GM18868 (cell line): ENCODE results near the gene P2RY11.

Source experiments
- ATAC-seq: cut with Tn5 transposase; IDR thresholded peaks from one replicate; pipeline ENCODE4 v1.9.1; 2021; ENCODE audit warnings: mild to moderate bottlenecking, moderate library complexity; ENCODE audit not compliant: unreplicated experiment

P2RY11 gene

DNA sequence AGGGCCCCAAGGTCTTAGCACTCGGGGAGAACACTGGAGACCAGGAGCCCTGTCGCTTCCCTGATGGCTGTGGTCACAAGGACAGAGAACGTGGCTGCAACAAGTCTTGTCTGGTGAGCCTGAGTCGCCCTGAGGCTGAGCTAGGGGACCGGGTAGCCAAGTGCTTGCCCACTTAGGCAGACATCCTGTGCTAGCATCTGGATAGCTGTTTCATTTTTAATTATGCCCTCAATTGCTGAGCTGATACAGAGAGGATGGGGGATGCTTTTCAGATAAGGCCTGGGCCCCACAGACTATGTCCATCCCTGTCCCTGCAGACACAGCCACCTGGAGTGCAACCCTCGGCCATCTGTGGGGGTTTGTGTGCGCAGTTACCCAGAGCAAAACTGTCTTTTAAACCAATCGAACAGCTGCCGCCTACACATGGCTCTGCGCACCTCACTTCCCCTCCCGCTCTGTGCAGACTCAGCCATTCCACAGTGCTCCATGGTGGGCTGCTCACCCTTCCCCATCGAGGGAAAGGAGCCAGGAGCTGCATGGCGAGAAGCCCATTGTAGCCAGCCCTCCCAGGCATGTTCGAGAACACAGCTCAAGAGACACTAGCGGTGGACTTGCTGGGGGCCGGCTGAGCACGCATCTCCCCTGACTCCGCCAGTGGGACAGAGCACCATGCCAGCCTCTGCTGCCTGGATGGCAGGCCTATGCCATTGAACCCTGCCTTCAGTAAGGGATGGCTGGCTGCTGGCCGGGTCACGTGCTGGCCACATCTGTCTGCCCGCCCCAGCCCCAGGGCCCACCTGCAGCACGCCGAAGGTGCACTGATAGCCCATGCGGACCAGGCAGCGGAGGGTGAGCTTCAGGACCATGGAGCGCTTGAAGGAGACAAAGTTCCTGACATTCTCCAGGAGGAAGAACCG is 27.6 kb downstream of the P2RY11 start:
- no peak for ATAC-seq

DNA sequence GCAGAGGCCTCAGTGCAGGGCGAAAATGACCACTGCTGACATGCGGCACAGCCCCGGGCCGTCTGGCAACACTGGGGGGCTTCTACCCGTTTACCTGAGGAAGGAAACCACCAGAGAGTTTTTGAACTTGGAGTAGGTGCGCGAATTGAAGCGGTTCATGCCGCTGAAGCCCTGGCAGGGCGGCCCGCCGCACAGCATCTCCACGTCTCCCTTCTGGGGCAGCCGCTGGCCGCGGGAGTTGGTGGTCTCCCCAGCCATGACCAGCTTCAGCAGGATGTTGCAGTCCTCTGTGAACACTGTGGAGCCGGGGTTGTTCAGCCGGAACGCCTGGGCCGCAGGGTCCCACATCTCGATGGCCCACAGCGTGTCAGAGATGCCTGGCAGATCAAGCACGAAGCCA is 28.5 kb downstream of the P2RY11 start:
- no peak for ATAC-seq

GRCh38 chr19:10141479-10141878 is 30.0 kb downstream of the P2RY11 start:
- no peak for ATAC-seq

DNA sequence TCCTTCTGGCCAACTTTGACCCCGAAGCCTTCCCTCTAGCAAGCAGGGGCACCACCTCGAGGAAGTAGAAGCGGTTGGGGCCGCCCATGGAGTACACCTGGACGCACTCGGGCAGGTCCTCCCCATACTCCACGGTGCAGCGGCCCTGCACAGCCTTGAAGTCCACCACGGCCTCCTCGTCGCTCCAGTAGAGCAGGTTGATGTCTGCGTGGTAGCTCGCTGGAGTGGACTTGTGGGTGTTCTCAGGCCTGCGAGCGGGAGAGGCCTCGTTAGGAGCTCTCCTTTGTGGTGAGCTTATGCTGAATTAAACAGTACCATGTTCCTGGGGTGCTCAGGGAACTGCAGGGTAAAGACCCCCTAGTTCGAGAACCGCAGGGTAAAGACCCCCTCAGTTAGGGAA is 30.5 kb downstream of the P2RY11 start:
- ATAC-seq = no peak

DNA sequence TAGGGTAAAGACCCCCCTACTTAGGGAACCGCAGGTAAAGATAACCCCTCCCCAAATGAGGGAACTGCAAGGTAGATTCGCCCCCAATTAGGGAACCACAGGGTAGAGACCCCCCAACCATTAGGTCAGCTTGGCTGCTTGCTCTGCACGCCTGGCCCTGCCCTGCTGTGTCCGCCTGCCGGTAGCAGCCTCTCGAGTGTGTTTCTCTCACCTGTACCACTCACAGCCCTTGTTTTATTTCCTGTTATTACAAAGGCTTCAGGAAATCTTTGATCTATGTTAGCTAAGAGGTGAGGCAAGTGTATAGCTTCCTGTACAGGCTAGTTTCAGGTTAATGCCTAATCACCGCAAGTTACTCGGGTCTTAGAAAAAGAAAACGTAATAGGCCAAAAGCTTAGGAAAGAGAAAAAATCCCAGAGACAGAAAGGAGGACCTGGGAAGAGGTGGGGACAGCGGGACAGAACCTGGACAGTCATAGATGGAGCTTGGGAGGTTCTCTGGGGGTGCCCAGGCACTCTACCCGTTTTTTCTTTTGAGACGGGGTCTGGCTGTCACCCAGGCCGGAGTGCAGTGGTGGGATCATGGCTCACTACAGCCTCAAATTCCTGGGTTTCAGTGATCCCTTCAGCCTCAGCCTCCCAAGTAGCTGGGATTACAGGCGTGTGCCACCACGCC is 31.3 kb downstream of the P2RY11 start:
- ATAC-seq = no peak

DNA sequence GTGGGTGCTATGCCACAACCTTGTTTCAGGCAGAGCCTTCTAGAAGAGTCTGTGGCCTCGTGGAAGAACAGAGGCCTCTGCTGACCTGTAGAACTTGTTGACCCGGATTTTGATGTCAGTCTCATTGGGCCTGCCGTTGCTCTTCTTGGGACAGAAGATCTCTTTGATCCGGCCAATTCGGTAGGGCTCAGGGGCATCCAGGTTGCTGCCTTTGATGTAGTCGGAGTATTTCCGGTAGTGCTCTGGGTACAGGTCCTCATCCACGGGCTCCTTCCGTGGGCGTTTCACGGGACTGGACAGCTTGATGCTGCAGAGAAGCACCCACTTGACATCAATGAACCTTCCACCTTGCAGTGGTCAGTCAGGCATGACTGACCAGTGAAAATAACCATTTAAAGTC is 32.2 kb downstream of the P2RY11 start:
- no peak for ATAC-seq

- no peak for ATAC-seq
These were observed 32.9 kb downstream of the P2RY11 start for GRCh38 chr19:10144361-10144760.

GRCh38 chr19:10145031-10145430 is 33.5 kb downstream of the P2RY11 start:
- ATAC-seq = no peak

- ATAC-seq = no peak
These were observed 34.6 kb downstream of the P2RY11 start for GRCh38 chr19:10146142-10146541.

DNA sequence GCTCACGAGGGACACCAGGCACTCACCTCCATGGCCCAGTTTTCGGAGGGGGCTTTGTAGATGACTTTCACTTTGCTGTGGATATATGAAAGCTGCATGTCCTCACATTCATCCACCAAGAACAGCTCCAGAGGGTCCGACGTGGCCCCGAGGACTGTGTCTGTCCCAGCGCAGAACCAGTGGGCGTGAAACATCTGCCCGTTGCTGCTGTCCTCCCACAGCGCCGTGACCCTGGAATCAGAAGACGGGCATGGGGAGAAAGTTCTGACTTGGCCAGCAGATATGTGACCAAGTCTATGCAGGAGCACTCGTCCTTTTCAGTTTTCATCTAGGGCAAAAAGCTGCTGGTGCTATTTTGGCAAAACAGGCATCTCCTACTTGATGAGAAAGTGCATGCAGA is 37.9 kb downstream of the P2RY11 start:
- ATAC-seq = no peak

DNA sequence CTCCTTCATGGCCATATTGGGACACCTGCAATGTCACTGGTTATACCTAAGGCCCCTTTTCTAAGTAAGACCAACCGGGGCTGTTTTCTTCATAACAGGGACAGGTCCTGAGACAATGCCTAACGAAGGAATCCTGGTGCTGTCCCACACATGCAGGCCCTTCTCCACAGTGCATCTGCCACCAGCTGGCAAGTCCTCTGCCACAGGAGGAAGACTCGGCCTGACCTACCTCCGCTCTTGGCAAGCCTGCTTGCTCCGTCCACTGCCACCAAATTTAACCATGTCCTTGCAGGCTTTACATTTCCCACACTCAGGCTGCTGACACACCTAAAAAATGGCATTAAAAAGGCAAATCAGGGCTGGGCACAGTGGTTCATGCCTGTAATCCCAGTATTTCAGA is 40.0 kb downstream of the P2RY11 start:
- ATAC-seq = no peak

- no peak for ATAC-seq
These were observed 40.6 kb downstream of the P2RY11 start for GRCh38 chr19:10152100-10152499.

DNA sequence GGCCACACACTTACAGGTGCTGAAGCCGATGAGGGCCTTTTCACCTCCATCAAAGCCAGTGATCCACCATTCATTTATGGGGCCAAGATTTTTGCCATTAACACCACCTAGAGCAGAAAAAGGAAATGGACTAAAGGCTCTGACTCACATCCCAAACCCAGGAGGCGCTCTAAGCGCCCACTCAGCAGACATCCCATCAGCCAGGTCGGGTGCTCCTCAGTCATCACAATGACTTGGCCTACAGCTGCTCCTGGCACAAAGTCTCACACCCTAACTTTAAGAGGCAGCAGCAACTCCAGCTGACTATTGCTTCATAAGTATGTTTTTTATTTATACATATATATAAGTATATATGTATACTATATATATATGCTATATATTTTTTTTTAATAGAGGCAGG is 44.3 kb downstream of the P2RY11 start:
- ATAC-seq = no peak

DNA sequence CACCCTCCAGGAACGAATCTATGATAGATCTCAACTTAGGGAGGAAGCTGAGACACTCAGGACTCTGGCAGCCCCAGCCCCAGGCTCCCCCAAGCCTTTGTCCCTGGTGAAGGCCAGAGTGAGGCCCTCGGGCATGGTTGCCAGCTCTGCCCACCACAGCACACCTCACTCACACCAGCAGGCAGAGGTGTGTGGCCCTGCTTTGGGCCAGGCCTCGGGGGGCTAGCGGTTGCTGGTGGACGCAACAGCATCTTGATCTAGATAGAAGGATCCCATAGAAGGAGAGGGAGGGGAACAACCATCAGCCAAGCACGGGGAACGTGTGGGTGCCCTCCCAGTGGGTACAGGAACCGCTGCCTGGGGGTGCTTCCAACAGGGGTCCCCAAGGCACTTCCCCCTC is 46.6 kb downstream of the P2RY11 start:
- ATAC-seq = no peak

GRCh38 chr19:10158485-10158884 is 47.0 kb downstream of the P2RY11 start:
- no peak for ATAC-seq

- ATAC-seq = no peak
These were observed 48.1 kb downstream of the P2RY11 start for GRCh38 chr19:10159610-10160009.

- no peak for ATAC-seq
These were observed 52.0 kb downstream of the P2RY11 start for GRCh38 chr19:10163536-10163935.
